Right lobe of liver (tissue), 4 donors: ENCODE results near the gene PLK5.

ENCODE experiments used
- CTCF ChIP-seq, 4 donors: fragments of 200-600 bp in 3 of 4; fragments of 450-650 bp in 1 of 4; IDR thresholded peaks; one replicate each; pipeline versions ENCODE4 v1.5.1 to v1.8.0; 2016 to 2022; ENCODE audit warnings: antibody characterized with exemption in 4 of 4, mild to moderate bottlenecking in 2 of 4
- POLR2A ChIP-seq: fragments of 450-650 bp; IDR thresholded peaks from one replicate; pipeline ENCODE4 v1.6.1; 2017; ENCODE audit warnings: antibody characterized with exemption, mild to moderate bottlenecking
- donor health status: DM: no; HTN: no; CAD: no.
- donor health status: DM: no; HTN: no; CAD: no.
- donor health status: DM: no; HTN: yes; CAD: no.

- TF ChIP-seq CTCF (IDR thresholded peaks at IDR 0.05) (no peak), POLR2A (no peak)
Observed at GRCh38 chr19:1572795-1573194, 48.9 kb downstream of the PLK5 start.
